HAP-1 (cell line): ENCODE measurements around the gene ARL2.
A peak's percentile ranks its signal among the peaks of the same experiment; 100 is the strongest.
"Not testable (repeated sequence)": the region's sequence is repeated elsewhere in the genome, so short reads cannot be mapped to it uniquely, and the experiment has no call there.

Source experiments
- DNase-seq, 2 experiments: peaks; one replicate each; pipeline ENCODE4 v3.0.0-alpha.2; 2016 to 2020; ENCODE audit warnings: low spot score in 2 of 2
- H3K27me3 ChIP-seq: fragments of 250-450 bp; sonication (Bioruptor Pico); 2 replicates; pipeline ENCODE4 v1.5.1; 2020; ENCODE audit warnings: low read depth, mild to moderate bottlenecking, moderate library complexity
- H3K36me3 ChIP-seq: fragments of 250-450 bp; sonication (Bioruptor Pico); replicated peaks from 2 replicates; pipeline ENCODE4 v1.5.1; 2020; ENCODE audit warnings: mild to moderate bottlenecking
- H3K4me1 ChIP-seq: fragments of 250-450 bp; sonication (Bioruptor Pico); 2 replicates; pipeline ENCODE4 v1.5.1; 2020; ENCODE audit warnings: mild to moderate bottlenecking
- H3K4me3 ChIP-seq: fragments of 250-450 bp; sonication (Bioruptor Pico); 2 replicates; pipeline ENCODE4 v1.5.1; 2020; ENCODE audit warnings: mild to moderate bottlenecking, moderate library complexity
- H3K9me3 ChIP-seq: fragments of 250-450 bp; sonication (Bioruptor Pico); 2 replicates; pipeline ENCODE4 v1.5.1; 2020; ENCODE audit warnings: mild to moderate bottlenecking, moderate library complexity
- in situ Hi-C: fragments of 300-500 bp; cut with MboI; formaldehyde crosslinking; loops from 3 replicates; pipeline ENCODE4 v1.14.3; 2020; ENCODE audit warnings: low sequenced_read_pairs, inconsistent platforms, mixed read lengths

ARL2 gene

DNA sequence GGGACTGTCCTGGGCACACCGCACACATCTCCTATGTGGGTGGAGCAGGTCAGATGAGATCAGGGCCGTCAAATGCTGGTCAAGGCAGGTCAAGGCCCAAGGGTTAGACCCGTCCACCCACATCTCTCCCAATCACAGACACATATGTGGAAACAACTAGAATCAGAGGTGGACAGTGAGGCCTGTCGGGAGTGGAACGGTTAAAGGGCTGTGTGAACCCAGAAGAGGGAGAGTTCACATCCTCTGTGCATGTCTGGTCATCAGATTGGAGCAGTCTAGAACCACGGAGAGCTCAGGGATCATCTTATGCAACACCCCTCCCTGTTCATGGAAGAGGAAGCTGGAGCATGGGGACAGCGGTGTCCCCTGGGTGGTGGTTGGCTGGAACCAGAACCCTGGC lies 5.9 kb downstream of the ARL2 start:
- in situ Hi-C loops: no loop called here
- peaks cover 6% of the 10 kb centered on the region; the same call in 1 of the 2 replicates for H3K4me1 ChIP-seq
- DNase-seq: no peak
- H3K4me3 ChIP-seq: no peak overlapping the region
- H3K27me3 ChIP-seq: no peaks in the 10 kb centered on the region
- H3K9me3 ChIP-seq: no peaks in the 10 kb centered on the region
- H3K36me3 ChIP-seq: peaks cover 17% of the 10 kb centered on the region

DNA sequence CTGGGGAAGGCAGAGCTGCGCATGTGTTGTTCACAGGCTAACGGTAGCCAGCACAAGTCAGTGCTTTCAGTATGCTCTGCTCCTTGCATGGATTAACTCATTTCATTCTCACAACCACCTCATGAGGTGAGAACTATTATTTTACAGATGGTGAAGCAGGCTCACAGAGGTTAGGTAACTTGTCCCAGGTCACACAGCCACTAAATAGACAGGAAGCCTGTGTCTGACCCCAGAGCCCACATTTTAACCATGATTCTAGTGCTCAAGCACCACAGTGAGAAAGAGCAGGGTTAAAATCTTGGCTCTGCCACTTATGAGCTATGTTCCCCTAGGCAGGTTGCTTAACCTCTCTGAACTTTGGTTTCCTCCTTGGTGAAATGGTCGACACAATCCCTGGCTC lies 7.0 kb downstream of the ARL2 start:
- Histone ChIP-seq H3K4me3 (no peak overlapping the region), H3K9me3 (no peaks in the 10 kb centered on the region), H3K36me3 (peaks cover 17% of the 10 kb centered on the region), H3K4me1 (no peaks in the 10 kb centered on the region), H3K27me3 (no peaks in the 10 kb centered on the region)
- in situ Hi-C loops: no loop called here
- DNase-seq: no peak

- Histone ChIP-seq H3K9me3 (no peaks in the 10 kb centered on the region), H3K27me3 (no peaks in the 10 kb centered on the region), H3K4me3 (no peak overlapping the region), H3K36me3 (peaks cover 17% of the 10 kb centered on the region), H3K4me1 (no peaks in the 10 kb centered on the region)
- no peak for DNase-seq
- in situ Hi-C loops: no loop called here
Observed at GRCh38 chr11:65021509-65021908, 7.5 kb downstream of the ARL2 start.

- H3K36me3 ChIP-seq, in situ Hi-C loops, H3K9me3 ChIP-seq, H3K27me3 ChIP-seq, H3K4me3 ChIP-seq, H3K4me1 ChIP-seq, DNase-seq: not testable (repeated sequence)
Observed at GRCh38 chr11:65023502-65023901, 9.5 kb downstream of the ARL2 start.

- no peaks in the 10 kb centered on the region for H3K9me3 ChIP-seq
- peak overlapping the region; percentile 38 for H3K4me3 ChIP-seq
- in situ Hi-C loops: no loop called here
- H3K4me1 ChIP-seq: peaks cover 7% of the 10 kb centered on the region
- no peaks in the 10 kb centered on the region; the same call in 1 of the 2 replicates for H3K36me3 ChIP-seq
- H3K27me3 ChIP-seq: no peaks in the 10 kb centered on the region
- no peak for DNase-seq
Observed at GRCh38 chr11:65026810-65027209, 12.8 kb downstream of the ARL2 start.

DNA sequence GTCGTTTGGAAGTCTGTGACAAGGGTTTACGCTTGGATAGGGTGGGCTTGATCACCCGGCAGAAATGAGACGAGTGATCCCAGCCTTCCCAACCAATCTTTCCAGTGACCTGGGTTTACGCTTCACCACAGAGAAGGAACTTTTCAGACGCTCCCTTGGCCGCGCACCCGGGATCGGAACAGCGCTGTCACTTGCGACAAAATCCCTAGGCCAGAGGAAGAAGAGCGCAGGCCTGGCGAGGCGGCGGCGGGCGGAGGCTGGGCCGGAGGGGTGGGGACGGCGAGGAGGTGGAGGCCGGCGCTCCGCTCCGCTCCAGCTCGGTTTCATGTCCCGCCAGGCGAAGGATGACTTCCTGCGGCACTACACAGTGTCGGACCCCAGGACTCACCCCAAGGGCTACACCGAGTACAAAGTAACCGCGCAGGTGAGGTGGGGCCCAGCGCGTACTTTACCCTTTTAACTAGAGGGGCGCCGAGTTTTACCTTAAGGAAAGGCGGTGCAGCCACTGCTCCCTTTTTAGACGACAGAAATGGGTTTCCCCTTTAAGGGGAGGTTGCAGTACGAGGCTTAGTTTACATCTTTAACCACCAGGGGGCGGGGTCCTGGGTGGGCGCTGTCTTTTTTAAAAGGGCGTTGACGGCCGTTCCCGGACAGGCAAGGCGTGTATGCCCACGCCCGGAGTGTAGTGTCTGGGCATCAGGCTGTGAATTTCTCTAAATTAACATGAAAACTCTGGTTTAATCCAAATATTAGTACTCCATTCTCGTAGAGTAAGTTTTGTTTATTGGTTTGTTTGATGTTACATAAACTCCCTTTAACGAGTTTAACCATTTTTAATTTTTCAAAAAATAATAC lies 13.5 kb downstream of the ARL2 start, which contains the start of gene SNX15:
SNX15 (plus strand) TSS at position 227 of the 855 bp plus-strand sequence; CDS start at position 326, 99 bp downstream.
- H3K9me3 ChIP-seq: no peaks in the 10 kb centered on the region
- H3K36me3 ChIP-seq: no peaks in the 10 kb centered on the region
- H3K4me1 ChIP-seq: peaks cover 7% of the 10 kb centered on the region
- in situ Hi-C loops: no loop called here
- no peaks in the 10 kb centered on the region for H3K27me3 ChIP-seq
- peak within 1 kb of the TSS; percentile 38 for H3K4me3 ChIP-seq
- peak; percentile 95 to 97 for DNase-seq

DNA sequence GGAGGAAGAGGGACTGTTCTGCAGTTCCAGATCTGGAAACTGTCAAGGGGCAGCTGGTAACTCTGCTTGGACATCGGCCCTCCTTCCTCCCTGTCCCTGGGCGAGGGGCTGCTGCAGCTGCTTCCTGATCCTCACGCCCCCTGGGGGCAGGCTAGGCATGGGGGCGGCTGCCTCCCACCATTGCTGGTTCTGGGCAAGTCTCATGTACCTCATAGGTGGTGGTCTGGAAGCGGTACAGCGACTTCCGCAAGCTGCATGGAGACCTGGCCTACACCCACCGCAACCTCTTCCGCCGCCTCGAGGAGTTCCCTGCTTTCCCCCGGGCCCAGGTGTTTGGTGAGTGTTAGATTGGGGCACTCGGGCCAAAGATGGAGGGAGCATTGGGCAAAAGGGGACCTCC lies 18.3 kb downstream of the ARL2 start:
- Histone ChIP-seq H3K9me3 (no peaks in the 10 kb centered on the region), H3K27me3 (no peaks in the 10 kb centered on the region), H3K4me3 (no peak overlapping the region), H3K4me1 (peaks cover 3% of the 10 kb centered on the region; the same call in 1 of the 2 replicates), H3K36me3 (no peaks in the 10 kb centered on the region)
- DNase-seq: no peak
- in situ Hi-C loops: no loop called here

DNA sequence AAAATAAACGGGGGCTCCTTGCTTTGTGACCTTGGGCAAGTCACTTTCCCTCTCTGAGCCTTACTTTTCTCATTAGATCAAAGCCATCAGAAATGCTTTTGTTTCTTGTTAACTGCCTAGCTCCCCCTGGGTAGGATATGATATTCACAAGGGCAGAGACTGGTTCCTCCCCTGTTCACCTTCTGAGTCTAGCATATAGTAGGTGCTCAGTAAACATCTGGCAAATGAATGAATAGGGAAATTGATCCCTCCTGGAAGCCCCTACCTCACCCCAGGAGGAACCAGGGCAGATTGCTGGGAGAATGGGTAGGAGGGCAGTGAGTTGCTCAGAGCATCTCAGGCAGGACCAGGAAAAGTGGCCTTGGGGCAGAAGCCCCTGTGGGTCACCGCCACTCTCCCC lies 20.5 kb downstream of the ARL2 start:
- no peak overlapping the region for H3K4me3 ChIP-seq
- H3K4me1 ChIP-seq: no peaks in the 10 kb centered on the region
- DNase-seq: no peak
- no peaks in the 10 kb centered on the region for H3K9me3 ChIP-seq
- no peaks in the 10 kb centered on the region for H3K27me3 ChIP-seq
- in situ Hi-C loops: no loop called here
- H3K36me3 ChIP-seq: no peaks in the 10 kb centered on the region

DNA sequence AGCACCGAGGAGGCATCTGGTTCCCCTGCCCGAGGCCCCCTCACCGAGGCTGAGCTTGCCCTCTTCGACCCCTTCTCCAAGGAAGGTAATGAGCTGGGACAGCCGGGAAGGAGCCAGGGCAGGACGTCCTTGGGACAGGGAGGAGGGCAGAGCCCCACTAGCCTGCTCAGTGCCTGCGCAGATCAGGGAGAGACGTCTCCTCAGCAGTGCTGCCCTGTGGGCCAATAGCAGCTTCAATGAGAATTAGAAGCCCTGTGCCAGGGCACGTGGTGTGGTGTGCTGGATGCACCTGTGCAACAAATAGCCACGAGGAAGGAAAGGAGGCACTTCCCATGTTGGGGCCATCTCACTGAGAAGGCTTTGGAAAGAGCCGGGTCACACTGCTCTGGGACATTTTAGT lies 21.6 kb downstream of the ARL2 start:
- no peak for DNase-seq
- Histone ChIP-seq H3K27me3 (no peaks in the 10 kb centered on the region), H3K4me3 (no peak overlapping the region), H3K36me3 (no peaks in the 10 kb centered on the region), H3K9me3 (no peaks in the 10 kb centered on the region), H3K4me1 (peaks cover 4% of the 10 kb centered on the region; the same call in 1 of the 2 replicates)
- in situ Hi-C loops: no loop called here

GRCh38 chr11:65036931-65037330 lies 23.0 kb downstream of the ARL2 start:
- in situ Hi-C loops: no loop called here

DNA sequence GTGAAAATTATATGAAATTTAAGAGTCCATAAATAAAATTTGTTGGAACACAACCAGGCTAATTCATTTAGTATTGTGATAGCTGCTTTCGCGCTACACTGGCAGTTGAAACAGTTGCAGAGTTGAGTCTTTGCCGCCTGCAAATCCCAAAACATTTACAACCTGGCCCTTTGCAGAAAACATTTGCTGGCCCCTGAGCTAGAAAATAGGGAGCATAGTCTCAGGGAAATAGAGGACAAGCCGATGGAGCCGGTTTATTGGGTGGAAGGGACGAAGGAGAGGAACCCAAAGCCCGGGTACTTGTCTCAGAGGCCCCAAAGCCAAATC lies 26.5 kb downstream of the ARL2 start:
- Histone ChIP-seq H3K4me3 (peak overlapping the region; percentile 55), H3K27me3 (no peaks in the 10 kb centered on the region), H3K36me3 (peaks cover 20% of the 10 kb centered on the region), H3K4me1 (peaks cover 13% of the 10 kb centered on the region), H3K9me3 (no peaks in the 10 kb centered on the region)
- DNase-seq: no peak
- in situ Hi-C loops: no loop called here

More at GRCh38 chr11:65036931-65037330, 23.0 kb downstream of the ARL2 start:
- Histone ChIP-seq H3K4me3 (no peak overlapping the region), H3K27me3 (no peaks in the 10 kb centered on the region), H3K9me3 (no peaks in the 10 kb centered on the region), H3K36me3 (no peaks in the 10 kb centered on the region), H3K4me1 (peaks cover 4% of the 10 kb centered on the region; the same call in 1 of the 2 replicates)
- no peak for DNase-seq

DNA sequence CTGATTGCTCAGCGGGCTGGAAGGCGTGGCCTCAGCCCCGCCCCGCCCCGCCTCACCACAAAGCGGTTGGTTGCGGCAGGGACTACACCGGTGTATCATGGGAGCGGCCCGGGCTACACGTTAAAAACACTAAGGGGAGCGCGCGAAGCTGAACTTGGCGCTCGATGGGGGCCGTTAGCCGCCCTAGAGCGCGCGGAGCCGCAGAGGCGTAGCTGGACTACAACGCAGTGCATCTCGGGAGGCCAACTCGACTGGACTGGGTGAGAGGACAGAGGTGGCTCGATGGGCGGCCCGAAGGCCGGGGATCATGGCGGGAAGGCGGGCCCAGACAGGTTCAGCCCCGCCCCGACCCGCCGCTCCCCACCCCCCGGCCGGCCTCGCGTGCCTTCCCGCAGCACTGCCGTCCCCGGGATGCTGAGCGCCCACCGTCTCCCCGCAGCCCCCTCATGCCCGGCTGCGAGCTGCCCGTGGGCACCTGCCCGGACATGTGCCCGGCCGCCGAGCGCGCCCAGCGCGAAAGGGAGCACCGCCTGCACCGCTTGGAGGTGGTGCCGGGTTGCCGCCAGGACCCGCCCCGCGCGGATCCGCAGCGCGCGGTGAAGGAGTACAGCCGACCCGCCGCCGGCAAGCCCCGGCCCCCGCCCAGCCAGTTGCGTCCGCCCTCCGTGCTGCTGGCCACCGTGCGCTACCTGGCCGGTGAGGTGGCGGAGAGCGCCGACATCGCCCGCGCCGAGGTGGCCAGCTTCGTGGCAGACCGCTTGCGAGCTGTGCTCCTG lies 27.1 kb downstream of the ARL2 start, which contains the start of gene SAC3D1:
SAC3D1 (plus strand) TSS at position 364 of the 776 bp plus-strand sequence; CDS start at position 447, 83 bp downstream.
- in situ Hi-C loops: no loop called here
- peak; percentile 98 for DNase-seq
- Histone ChIP-seq H3K4me1 (peaks cover 13% of the 10 kb centered on the region), H3K9me3 (no peaks in the 10 kb centered on the region), H3K36me3 (peaks cover 20% of the 10 kb centered on the region), H3K4me3 (peak within 1 kb of the TSS; percentile 55), H3K27me3 (no peaks in the 10 kb centered on the region)

DNA sequence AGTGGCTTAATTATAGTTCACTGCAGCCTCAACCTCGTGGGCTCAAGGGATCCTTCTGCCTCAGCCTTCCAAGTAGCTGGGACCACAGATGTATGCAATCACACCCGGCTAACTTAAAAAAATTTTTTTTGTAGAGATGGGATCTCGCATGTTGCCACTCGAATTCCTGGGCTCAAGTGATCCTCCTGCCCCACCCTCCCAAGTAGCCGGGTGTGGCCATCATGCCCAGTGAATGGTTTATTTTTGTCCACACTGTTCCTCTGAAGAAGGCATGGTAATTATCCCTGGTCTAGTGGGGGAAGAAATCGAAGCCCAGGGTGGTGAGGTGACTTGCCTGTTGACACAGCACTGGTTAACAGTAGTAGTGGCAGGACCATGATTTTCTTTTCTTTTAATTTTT lies 28.9 kb downstream of the ARL2 start:
- DNase-seq: no peak
- Histone ChIP-seq H3K36me3 (peaks cover 20% of the 10 kb centered on the region), H3K27me3 (no peaks in the 10 kb centered on the region), H3K4me3 (peak overlapping the region; percentile 55; the same call in 1 of the 2 replicates), H3K4me1 (peaks cover 13% of the 10 kb centered on the region), H3K9me3 (no peaks in the 10 kb centered on the region)
- in situ Hi-C loops: no loop called here
